AG04450 (cell line): ENCODE results near the gene SPATA21. TPM values are rescaled to one million over a fixed set of nuclear protein-coding genes. Genes with fewer than 3 reads are reported as not detected.

Source experiments
- CTCF ChIA-PET: fragments of 300-600, 350-600 bp; formaldehyde crosslinking; extraction: SDS; loops from one replicate; lab custom pipeline; 2022; ENCODE audit warnings: antibody characterized with exemption, inconsistent platforms; lab: Charles Lee
- POLR2A ChIA-PET: fragments of 350-600 bp; formaldehyde crosslinking; extraction: SDS; loops from one replicate; lab custom pipeline; 2021; ENCODE audit warnings: antibody characterized with exemption, inconsistent platforms; lab: Yijun Ruan, JAX
- DNase-seq: peaks from one replicate; pipeline ENCODE4 v3.0.0-alpha.2; 2011; ENCODE audit warnings: low read depth, low spot score
- H3K27ac ChIP-seq: one replicate; pipeline ENCODE4 v1.5.1; 2012; ENCODE audit warnings: low read depth, low read length, control low read depth
- H3K27me3 ChIP-seq: one replicate; pipeline ENCODE4 v1.6.0; 2012; ENCODE audit warnings: low read length; ENCODE audit not compliant: control insufficient read depth, insufficient read depth
- H3K4me3 ChIP-seq: 2 replicates; pipeline ENCODE4 v1.5.1; 2011; ENCODE audit warnings: mild to moderate bottlenecking, low read depth, low read length, control low read depth
- H3K9me3 ChIP-seq: 2 replicates; pipeline ENCODE4 v1.5.1; 2012; ENCODE audit warnings: low read length; ENCODE audit not compliant: control insufficient read depth, insufficient read depth
- CTCF ChIP-seq: IDR thresholded peaks from 2 replicates; pipeline ENCODE4 v1.5.1; 2011; ENCODE audit warnings: low read depth, low read length, control low read depth, inconsistent platforms
- polyA plus RNA-seq: library from polyadenylated mRNA; depleted of rRNA; stranded (reverse); fragments of >200 nt; gene quantifications from 2 replicates; pipeline ENCODE4 v1.2.3, GENCODE V29; 2011

The SPATA21 gene
- polyA plus RNA-seq, 1 experiment: 0.04 TPM

GRCh38 chr1:16446116-16446515 is 8.9 kb upstream of the SPATA21 start:
- no peaks in the 10 kb centered on the region for H3K27me3 ChIP-seq
- no peak overlapping the region for H3K4me3 ChIP-seq
- POLR2A ChIA-PET: interaction anchor here (0.5 to 0.7 kb wide), 2 partner anchors 54 to 81 kb away, joined by 3 read pairs; no protein-coding TSS in a partner anchor
- DNase-seq: no peak
- no peak for TF ChIP-seq CTCF
- H3K27ac ChIP-seq: no peak overlapping the region
- peaks cover 1% of the 10 kb centered on the region; the same call in 1 of the 2 replicates for H3K9me3 ChIP-seq
- CTCF ChIA-PET: no interaction called here

- DNase-seq: no peak
- TF ChIP-seq CTCF: no peak
- H3K4me3 ChIP-seq: no peak overlapping the region
- H3K9me3 ChIP-seq: peaks cover 6% of the 10 kb centered on the region; the same call in 1 of the 2 replicates
- H3K27ac ChIP-seq: no peak overlapping the region
- ChIA-PET POLR2A (no interaction called here), CTCF (no interaction called here)
- H3K27me3 ChIP-seq: no peaks in the 10 kb centered on the region
Measured at GRCh38 chr1:16445052-16445451, 7.8 kb upstream of the SPATA21 start.

- Histone ChIP-seq H3K27ac (no peak overlapping the region), H3K9me3 (peaks cover 6% of the 10 kb centered on the region; the same call in 1 of the 2 replicates), H3K4me3 (no peak overlapping the region), H3K27me3 (no peaks in the 10 kb centered on the region)
- ChIA-PET POLR2A (no interaction called here), CTCF (interaction anchor here (0.8 kb wide), 1 partner anchor 177 kb away, joined by 3 read pairs; no protein-coding TSS in a partner anchor)
- no peak for DNase-seq
- TF ChIP-seq CTCF: no peak
Measured at GRCh38 chr1:16443975-16444770, 6.9 kb upstream of the SPATA21 start.

GRCh38 chr1:16442941-16443340 is 5.7 kb upstream of the SPATA21 start:
- ChIA-PET POLR2A (no interaction called here), CTCF (no interaction called here)
- Histone ChIP-seq H3K4me3 (no peak overlapping the region), H3K27ac (no peak overlapping the region), H3K27me3 (no peaks in the 10 kb centered on the region), H3K9me3 (peaks cover 6% of the 10 kb centered on the region; the same call in 1 of the 2 replicates)
- TF ChIP-seq CTCF: no peak
- no peak for DNase-seq

GRCh38 chr1:16442265-16442664 is 5.0 kb upstream of the SPATA21 start:
- POLR2A ChIA-PET: no interaction called here
- Histone ChIP-seq H3K27ac (no peak overlapping the region), H3K9me3 (peaks cover 6% of the 10 kb centered on the region; the same call in 1 of the 2 replicates), H3K4me3 (no peak overlapping the region), H3K27me3 (no peaks in the 10 kb centered on the region)
- no peak for TF ChIP-seq CTCF
- no peak for DNase-seq
- CTCF ChIA-PET: interaction anchor here (0.6 to 1.5 kb wide), 2 partner anchors 17 to 134 kb away, joined by 4 to 6 read pairs; no protein-coding TSS in a partner anchor
